Tibial nerve (tissue), 4 donors: ENCODE data around the gene ZFYVE28. TPM values are rescaled to one million over a fixed set of nuclear protein-coding genes. Genes with fewer than 3 reads are reported as not detected.

Source experiments
- DNase-seq, 2 donors: peaks; one replicate each; pipeline ENCODE4 v3.0.0-alpha.2; 2019; ENCODE audit warnings: low spot score in 2 of 2
- H3K27ac ChIP-seq, 4 donors: fragments of 200-600 bp; sonication (generic) in 3 of 4; one replicate each; pipeline ENCODE4 v1.5.1; 2017 to 2019; ENCODE audit warnings: mild to moderate bottlenecking in 1 of 4
- H3K27me3 ChIP-seq, 2 donors: fragments of 200-600 bp; sonication (generic) in 1 of 2; one replicate each; pipeline versions ENCODE4 v1.5.1 to v1.6.0; 2017 to 2019
- H3K36me3 ChIP-seq, 3 donors: fragments of 200-600 bp; sonication (generic); one replicate each; pipeline ENCODE4 v1.5.1; 2018 to 2019
- H3K4me1 ChIP-seq, 4 donors: fragments of 200-600 bp; sonication (generic) in 3 of 4; one replicate each; pipeline ENCODE4 v1.5.1; 2017 to 2019
- H3K4me3 ChIP-seq, 4 donors: fragments of 200-600 bp; sonication (generic) in 3 of 4; one replicate each; pipeline ENCODE4 v1.5.1; 2017 to 2019; ENCODE audit warnings: mild to moderate bottlenecking in 1 of 4, moderate library complexity in 1 of 4
- H3K9me3 ChIP-seq, 4 donors: fragments of 200-600 bp; sonication (generic) in 3 of 4; one replicate each; pipeline ENCODE4 v1.5.1; 2017 to 2019
- EP300 ChIP-seq, 2 donors: sonication (generic); formaldehyde crosslinking; IDR thresholded peaks; one replicate each; pipeline ENCODE4 v1.6.1; 2017; ENCODE audit warnings: antibody characterized with exemption in 2 of 2, mild to moderate bottlenecking in 1 of 2
- POLR2A ChIP-seq, 2 donors: fragments of 450-650 bp; IDR thresholded peaks; one replicate each; pipeline ENCODE4 v1.6.1; 2017; ENCODE audit warnings: antibody characterized with exemption in 2 of 2, mild to moderate bottlenecking in 2 of 2, moderate library complexity in 2 of 2
- WGBS, 2 donors: methylation state at CpG; one replicate each; pipeline ENCODE4 v1.1.5; 2018; 5-methylcytosine and 5-hydroxymethylcytosine counted together
- total RNA-seq, 4 donors: library from RNA; depleted of rRNA; stranded (reverse); fragments of >200 nt; gene quantifications; one replicate each; pipeline ENCODE4 v1.1.0, GENCODE V29; 2016
- TF ChIP-seq, protein P1 (sequence below), 5 experiments: fragments of 200-600 bp in 3 of 5; fragments of 450-650 bp in 2 of 5; sonication (generic) in 3 of 5; IDR thresholded peaks; one replicate each; pipeline ENCODE4 v1.5.1; 2016 to 2019; ENCODE audit warnings: antibody characterized with exemption in 5 of 5, mild to moderate bottlenecking in 3 of 5, moderate library complexity in 2 of 5

ZFYVE28 gene
- total RNA-seq, 4 donors from 2014 or later: 16.2 to 44.4 (median 26.5) TPM

DNA sequence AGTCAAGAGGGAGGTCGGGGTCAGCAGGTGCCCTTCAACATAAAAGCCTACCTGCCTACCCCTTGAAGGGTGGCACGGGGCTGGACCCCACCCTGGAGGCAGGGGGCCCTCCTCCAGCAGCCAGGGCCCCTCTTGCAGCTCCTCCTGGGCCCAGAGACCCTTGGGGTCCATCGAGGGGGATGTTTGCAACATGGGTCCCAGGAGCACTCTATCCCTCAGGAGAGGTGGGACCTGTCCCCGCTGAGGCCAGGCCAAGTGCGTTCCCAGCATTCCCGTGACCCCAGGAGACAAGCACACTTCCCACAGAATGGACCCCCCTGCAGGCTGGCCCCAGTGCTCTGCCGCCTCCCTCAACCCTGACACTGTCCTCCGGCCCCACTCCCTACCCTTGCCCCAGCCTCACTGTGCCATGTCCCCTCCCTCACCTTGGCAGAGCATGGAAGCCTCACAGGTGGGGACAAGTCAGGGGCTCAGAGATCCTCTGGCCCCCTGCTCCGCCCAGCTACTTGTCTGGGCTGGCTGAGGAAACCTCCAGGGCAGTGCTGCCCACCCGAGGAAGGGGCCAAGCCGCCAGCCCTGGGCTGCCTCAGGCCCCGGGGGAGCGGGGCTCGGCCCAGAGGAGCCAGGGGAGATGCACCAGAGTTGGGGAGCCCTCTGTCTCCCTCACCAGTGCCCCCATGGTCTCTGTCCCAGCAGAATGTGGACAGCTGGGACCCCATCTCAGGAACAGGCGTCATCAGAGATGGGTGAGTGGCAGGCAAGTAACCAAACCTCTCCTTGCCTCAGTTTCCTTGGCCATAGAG, 158.7 kb downstream of the ZFYVE28 start:
- H3K27me3 ChIP-seq: no peaks in the 10 kb centered on the region
- WGBS, 2 donors: 66 to 70% methylated on average over 12 to 15 of the region's 15 CpGs
- DNase-seq: peak in 1 of 2 donors; percentile 9
- H3K4me3 ChIP-seq: peak overlapping the region; percentile 74 to 99 (median 86)
- no peaks in the 10 kb centered on the region for H3K9me3 ChIP-seq
- H3K4me1 ChIP-seq: peaks cover 0 to 83% (median 71%) of the 10 kb centered on the region in 4 donors
- TF ChIP-seq, protein P1, sequence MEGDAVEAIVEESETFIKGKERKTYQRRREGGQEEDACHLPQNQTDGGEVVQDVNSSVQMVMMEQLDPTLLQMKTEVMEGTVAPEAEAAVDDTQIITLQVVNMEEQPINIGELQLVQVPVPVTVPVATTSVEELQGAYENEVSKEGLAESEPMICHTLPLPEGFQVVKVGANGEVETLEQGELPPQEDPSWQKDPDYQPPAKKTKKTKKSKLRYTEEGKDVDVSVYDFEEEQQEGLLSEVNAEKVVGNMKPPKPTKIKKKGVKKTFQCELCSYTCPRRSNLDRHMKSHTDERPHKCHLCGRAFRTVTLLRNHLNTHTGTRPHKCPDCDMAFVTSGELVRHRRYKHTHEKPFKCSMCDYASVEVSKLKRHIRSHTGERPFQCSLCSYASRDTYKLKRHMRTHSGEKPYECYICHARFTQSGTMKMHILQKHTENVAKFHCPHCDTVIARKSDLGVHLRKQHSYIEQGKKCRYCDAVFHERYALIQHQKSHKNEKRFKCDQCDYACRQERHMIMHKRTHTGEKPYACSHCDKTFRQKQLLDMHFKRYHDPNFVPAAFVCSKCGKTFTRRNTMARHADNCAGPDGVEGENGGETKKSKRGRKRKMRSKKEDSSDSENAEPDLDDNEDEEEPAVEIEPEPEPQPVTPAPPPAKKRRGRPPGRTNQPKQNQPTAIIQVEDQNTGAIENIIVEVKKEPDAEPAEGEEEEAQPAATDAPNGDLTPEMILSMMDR (IDR thresholded peaks at IDR 0.05): no peak
- TF ChIP-seq EP300 (IDR thresholded peaks at IDR 0.05) (no peak), POLR2A (IDR thresholded peaks at IDR 0.05) (no peak)
- peak overlapping the region; percentile 90 to 97 (median 94) for H3K27ac ChIP-seq
- H3K36me3 ChIP-seq: peaks cover 0 to 18% (median 0%) of the 10 kb centered on the region in 3 donors

DNA sequence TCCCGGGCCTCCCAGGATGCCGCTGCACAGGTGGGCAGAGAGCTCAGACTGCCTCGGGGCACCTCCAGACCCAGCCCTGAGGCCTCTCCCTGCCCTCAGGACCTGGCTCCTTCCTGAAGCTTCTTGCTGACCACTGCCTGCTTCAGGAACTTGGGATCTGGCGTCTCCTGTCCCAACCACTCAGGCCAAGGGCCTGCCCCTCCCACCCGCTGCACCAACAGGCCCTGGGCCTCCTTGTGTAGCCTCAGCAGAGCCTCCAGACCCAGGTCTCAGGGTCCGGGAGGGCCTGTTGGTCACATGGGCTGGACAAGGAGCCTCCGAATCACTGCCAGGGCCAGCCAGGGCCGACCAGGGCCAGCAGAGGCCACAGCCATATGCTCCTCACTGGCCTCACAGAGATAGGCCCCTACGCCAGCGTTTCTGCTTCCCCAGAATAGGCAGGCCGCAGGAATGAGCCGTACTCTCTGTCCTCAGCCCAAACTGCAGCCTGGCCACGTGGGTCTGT, 159.4 kb downstream of the ZFYVE28 start:
- H3K4me3 ChIP-seq: peak overlapping the region in 2 of 4 donors; percentile 76 to 99
- H3K27ac ChIP-seq: peak overlapping the region; percentile 90 to 97 (median 94)
- TF ChIP-seq EP300 (IDR thresholded peaks at IDR 0.05): no peak
- TF ChIP-seq, protein P1 (IDR thresholded peaks at IDR 0.05): no peak
- no peaks in the 10 kb centered on the region for H3K9me3 ChIP-seq
- H3K36me3 ChIP-seq: peaks cover 0 to 25% (median 0%) of the 10 kb centered on the region in 3 donors
- peaks cover 0 to 80% (median 71%) of the 10 kb centered on the region in 4 donors for H3K4me1 ChIP-seq
- H3K27me3 ChIP-seq: no peaks in the 10 kb centered on the region
- DNase-seq: peak in 1 of 2 donors; percentile 12
- WGBS, 2 donors: 58 to 64% methylated on average over 3 to 9 of the region's 13 CpGs

DNA sequence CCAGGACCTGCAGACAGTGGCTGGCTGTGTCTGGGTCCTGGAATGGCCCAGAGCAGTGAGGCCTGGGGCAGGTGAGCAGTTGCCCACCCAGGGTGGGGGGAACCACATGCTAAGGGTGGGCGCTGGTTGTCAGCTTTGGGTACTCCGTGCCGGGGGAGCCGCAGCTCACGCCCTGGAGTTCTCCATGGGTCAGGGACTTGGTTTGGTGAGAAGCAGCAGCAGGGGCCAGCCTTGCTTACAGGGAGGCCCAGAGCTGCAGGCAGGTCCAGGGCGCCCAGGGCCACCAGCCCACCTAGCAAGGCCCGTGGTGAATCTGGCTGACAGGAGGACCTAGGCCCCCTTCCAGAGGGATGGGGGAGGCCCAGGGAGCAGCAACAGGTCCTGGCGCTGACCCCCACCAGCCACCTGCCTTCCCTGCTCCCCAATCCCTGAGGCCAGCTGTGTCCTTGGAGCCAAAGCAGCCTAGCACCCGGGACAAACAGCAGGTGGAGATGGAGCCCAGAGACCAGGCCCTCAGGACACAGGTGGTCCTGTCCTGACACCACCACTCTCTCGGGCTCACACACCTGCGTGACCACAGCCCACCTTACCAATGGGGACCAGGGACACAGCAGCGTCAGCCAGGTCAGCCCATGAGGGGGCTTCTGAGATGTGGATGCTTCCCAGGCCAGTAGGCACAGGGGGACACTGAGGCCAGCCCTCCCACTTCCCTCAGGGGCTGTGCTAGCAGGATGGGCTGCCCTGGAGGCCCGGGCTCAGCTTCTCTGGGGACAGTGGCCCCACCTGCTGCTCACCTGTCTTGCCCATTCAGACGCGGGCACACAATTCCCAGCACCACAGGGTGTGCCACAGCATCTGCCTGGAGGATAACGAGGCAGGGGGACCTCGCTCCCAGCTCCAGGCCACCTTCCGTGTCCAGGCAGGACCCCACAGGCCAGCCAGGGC, 160.1 kb downstream of the ZFYVE28 start:
- H3K4me1 ChIP-seq: peaks cover 0 to 80% (median 71%) of the 10 kb centered on the region in 4 donors

DNA sequence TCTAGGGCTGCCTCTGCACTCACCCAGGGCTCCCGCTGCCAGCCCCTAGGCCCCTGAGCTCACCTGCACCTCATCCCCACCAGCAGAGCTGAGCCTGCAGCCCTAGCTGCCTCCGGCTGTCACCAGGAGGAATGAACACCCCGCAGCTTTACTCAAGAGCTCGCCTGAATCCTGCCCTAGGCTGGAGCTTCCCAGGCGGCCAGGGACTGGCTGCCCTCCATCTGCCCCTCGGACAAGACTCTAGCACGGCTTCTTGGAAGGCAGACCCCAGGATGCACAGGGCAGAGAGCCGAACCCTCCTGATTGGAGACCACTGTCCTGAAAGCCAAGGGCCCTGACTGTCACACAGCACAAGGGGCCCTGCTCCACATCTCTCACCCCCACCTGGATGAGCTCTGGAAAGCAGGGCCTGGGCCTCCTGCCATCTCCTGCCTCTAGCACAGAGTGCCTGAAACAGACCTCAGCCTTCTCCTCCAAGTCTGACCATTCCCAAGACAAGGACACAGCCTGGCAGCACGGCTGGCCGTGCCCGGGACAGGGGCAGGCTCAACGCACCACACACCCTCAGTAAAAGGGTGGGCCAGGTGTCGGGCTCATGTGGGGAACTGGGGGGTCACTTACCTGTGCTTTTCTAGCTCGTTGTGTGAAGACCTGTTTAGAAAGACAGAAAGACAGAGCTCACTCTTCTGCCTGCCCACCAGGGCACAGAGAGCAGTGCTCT, 160.9 kb downstream of the ZFYVE28 start:
- TF ChIP-seq POLR2A (IDR thresholded peaks at IDR 0.05) (no peak), EP300 (IDR thresholded peaks at IDR 0.05) (no peak)
- TF ChIP-seq, protein P1 (IDR thresholded peaks at IDR 0.05): no peak
- peak in 1 of 2 donors; percentile 6 for DNase-seq
- no peak overlapping the region for H3K4me3 ChIP-seq
- H3K27me3 ChIP-seq: no peaks in the 10 kb centered on the region
- WGBS, 2 donors: 58 to 64% methylated on average over 13 of the region's 14 CpGs
- peak overlapping the region; percentile 84 to 97 (median 94) for H3K27ac ChIP-seq
- no peaks in the 10 kb centered on the region for H3K9me3 ChIP-seq
- H3K36me3 ChIP-seq: peaks cover 0 to 40% (median 6%) of the 10 kb centered on the region in 3 donors
- H3K4me1 ChIP-seq: peaks cover 0 to 78% (median 63%) of the 10 kb centered on the region in 4 donors

More for the DNA sequence above, 160.1 kb downstream of the ZFYVE28 start:
- H3K27me3 ChIP-seq: no peaks in the 10 kb centered on the region
- DNase-seq: peak in 1 of 2 donors; percentile 12
- TF ChIP-seq EP300 (IDR thresholded peaks at IDR 0.05) (no peak), POLR2A (IDR thresholded peaks at IDR 0.05) (no peak)
- TF ChIP-seq, protein P1 (IDR thresholded peaks at IDR 0.05): no peak
- H3K4me3 ChIP-seq: peak overlapping the region in 1 of 4 donors; percentile 99
- peaks cover 0 to 32% (median 5%) of the 10 kb centered on the region in 3 donors for H3K36me3 ChIP-seq
- H3K27ac ChIP-seq: peak overlapping the region; percentile 90 to 97 (median 94)
- H3K9me3 ChIP-seq: no peaks in the 10 kb centered on the region
- 79 to 82% methylated on average over 9 to 13 of the region's 18 CpGs for WGBS, 2 donors
